SK-N-SH treated with all-trans-retinoic acid at 6 μM for 48 hours (cell line): ENCODE data around the gene ABCA8.
A peak's percentile ranks its signal among the peaks of the same experiment; 100 is the strongest.

Experiments used
- ATAC-seq: fragments of 200-7000 bp; cut with Tn5 transposase; 3 replicates; pipeline ENCODE4 v1.9.1; 2020; ENCODE audit warnings: mild to moderate bottlenecking, moderate library complexity
- ARNTL ChIP-seq: fragments of 450-650 bp; formaldehyde crosslinking; IDR thresholded peaks from 2 replicates; pipeline ENCODE4 v1.5.0; 2020; ENCODE audit warnings: low read depth, mild to moderate bottlenecking, moderate library complexity, borderline replicate concordance
- BACH2 ChIP-seq: fragments of 250-450 bp; sonication (Bioruptor Pico); IDR thresholded peaks from 2 replicates; pipeline ENCODE4 v1.9.0; 2021; ENCODE audit warnings: mild to moderate bottlenecking, borderline replicate concordance
- CREB5 ChIP-seq: fragments of 250-450 bp; sonication (Bioruptor Pico); IDR thresholded peaks from 2 replicates; pipeline ENCODE4 v1.5.1; 2020; ENCODE audit warnings: low read depth, mild to moderate bottlenecking, moderate library complexity
- GLIS3 ChIP-seq: fragments of 250-450 bp; sonication (Bioruptor Pico); IDR thresholded peaks from 2 replicates; pipeline ENCODE4 v1.5.0; 2020; ENCODE audit warnings: mild to moderate bottlenecking, moderate library complexity
- ISL1 ChIP-seq: fragments of 250-450 bp; sonication (Bioruptor Pico); IDR thresholded peaks from 2 replicates; pipeline ENCODE4 v2.1.2; 2022; ENCODE audit warnings: mild to moderate bottlenecking, moderate library complexity
- OSR1 ChIP-seq: fragments of 250-450 bp; sonication (Bioruptor Pico); IDR thresholded peaks from 2 replicates; pipeline ENCODE4 v1.8.0; 2022; ENCODE audit warnings: moderate library complexity, mild to moderate bottlenecking, inconsistent platforms
- PPARA ChIP-seq: fragments of 250-450 bp; sonication (Bioruptor Pico); IDR thresholded peaks from 2 replicates; pipeline ENCODE4 v1.5.0; 2020; ENCODE audit warnings: mild to moderate bottlenecking, borderline replicate concordance
- RARB ChIP-seq: fragments of 250-450 bp; sonication (Bioruptor Pico); IDR thresholded peaks from 2 replicates; pipeline ENCODE4 v1.8.0; 2021; ENCODE audit warnings: mild to moderate bottlenecking, moderate library complexity
- SNAI2 ChIP-seq: fragments of 250-450 bp; sonication (Bioruptor Pico); IDR thresholded peaks from 2 replicates; pipeline ENCODE4 v1.5.0; 2020; ENCODE audit warnings: mild to moderate bottlenecking, moderate library complexity
- TCF4 ChIP-seq: fragments of 250-450 bp; sonication (Bioruptor Pico); IDR thresholded peaks from 2 replicates; pipeline ENCODE4 v1.8.0; 2021; ENCODE audit warnings: mild to moderate bottlenecking, moderate library complexity, borderline replicate concordance
- ZC3H10 ChIP-seq: fragments of 250-450 bp; sonication (Bioruptor Pico); IDR thresholded peaks from 2 replicates; pipeline ENCODE4 v1.5.1; 2021; ENCODE audit warnings: mild to moderate bottlenecking, moderate library complexity
- ZFP3 ChIP-seq: fragments of 250-450 bp; sonication (Bioruptor Pico); IDR thresholded peaks from 2 replicates; pipeline ENCODE4 v1.5.0; 2020; ENCODE audit warnings: mild to moderate bottlenecking, moderate library complexity
- ZFP30 ChIP-seq: fragments of 450-650 bp; formaldehyde crosslinking; IDR thresholded peaks from 2 replicates; pipeline ENCODE4 v1.5.0; 2022; ENCODE audit warnings: mild to moderate bottlenecking, moderate library complexity
- ZNF70 ChIP-seq: fragments of 450-650 bp; formaldehyde crosslinking; IDR thresholded peaks from 2 replicates; pipeline ENCODE4 v1.5.0; 2020; ENCODE audit warnings: mild to moderate bottlenecking, moderate library complexity
- TF ChIP-seq, protein P1 (sequence below): fragments of 250-450 bp; sonication (Bioruptor Pico); IDR thresholded peaks from 2 replicates; pipeline ENCODE4 v1.8.0; 2020; ENCODE audit warnings: mild to moderate bottlenecking, moderate library complexity, borderline replicate concordance
- TF ChIP-seq, protein P2 (sequence below): fragments of 250-450 bp; sonication (Bioruptor Pico); IDR thresholded peaks from 2 replicates; pipeline ENCODE4 v1.8.0; 2021; ENCODE audit warnings: low read depth, mild to moderate bottlenecking, moderate library complexity, borderline replicate concordance
- TF ChIP-seq, protein P3 (sequence below): fragments of 250-450 bp; sonication (Bioruptor Pico); IDR thresholded peaks from 2 replicates; pipeline ENCODE4 v1.5.0; 2020; ENCODE audit warnings: mild to moderate bottlenecking, moderate library complexity

ABCA8 gene

GRCh38 chr17:68943123-68943811 lies 11.9 kb downstream of the ABCA8 start:
- TF ChIP-seq OSR1 (CRISPR knock-in tag) (no peak), BACH2 (CRISPR knock-in tag) (no peak), SNAI2 (CRISPR knock-in tag) (no peak), GLIS3 (no peak), ZFP30 (no peak)
- TF ChIP-seq, protein P1, sequence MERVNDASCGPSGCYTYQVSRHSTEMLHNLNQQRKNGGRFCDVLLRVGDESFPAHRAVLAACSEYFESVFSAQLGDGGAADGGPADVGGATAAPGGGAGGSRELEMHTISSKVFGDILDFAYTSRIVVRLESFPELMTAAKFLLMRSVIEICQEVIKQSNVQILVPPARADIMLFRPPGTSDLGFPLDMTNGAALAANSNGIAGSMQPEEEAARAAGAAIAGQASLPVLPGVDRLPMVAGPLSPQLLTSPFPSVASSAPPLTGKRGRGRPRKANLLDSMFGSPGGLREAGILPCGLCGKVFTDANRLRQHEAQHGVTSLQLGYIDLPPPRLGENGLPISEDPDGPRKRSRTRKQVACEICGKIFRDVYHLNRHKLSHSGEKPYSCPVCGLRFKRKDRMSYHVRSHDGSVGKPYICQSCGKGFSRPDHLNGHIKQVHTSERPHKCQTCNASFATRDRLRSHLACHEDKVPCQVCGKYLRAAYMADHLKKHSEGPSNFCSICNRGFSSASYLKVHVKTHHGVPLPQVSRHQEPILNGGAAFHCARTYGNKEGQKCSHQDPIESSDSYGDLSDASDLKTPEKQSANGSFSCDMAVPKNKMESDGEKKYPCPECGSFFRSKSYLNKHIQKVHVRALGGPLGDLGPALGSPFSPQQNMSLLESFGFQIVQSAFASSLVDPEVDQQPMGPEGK = no peak
- ATAC-seq = no peak

- TF ChIP-seq ARNTL (no peak), GLIS3 (no peak), ZFP30 (no peak), ZC3H10 (CRISPR knock-in tag) (no peak), BACH2 (CRISPR knock-in tag) (no peak)
- peak; percentile 21; the same call in 1 of the 3 replicates for ATAC-seq
Measured at GRCh38 chr17:68942389-68942788, 12.8 kb downstream of the ABCA8 start.

DNA sequence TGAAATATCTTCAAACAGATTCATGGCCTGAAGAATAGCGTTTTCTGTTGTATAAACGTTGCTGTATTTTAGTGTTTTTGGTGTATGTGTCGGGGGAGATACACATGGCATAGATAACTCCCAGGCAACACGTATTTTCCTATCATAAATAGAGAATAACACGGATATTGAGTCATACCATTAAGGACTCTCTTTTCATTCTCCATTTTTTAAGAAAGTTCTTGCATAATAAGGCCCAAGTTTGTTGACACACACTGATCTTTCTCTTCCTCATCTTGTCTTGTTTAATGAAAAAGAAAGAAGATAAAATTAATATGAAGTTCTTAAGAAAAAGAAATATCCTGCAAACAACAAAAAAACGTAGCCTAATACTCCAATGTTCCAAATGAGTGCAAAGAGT lies 13.4 kb downstream of the ABCA8 start:
- ATAC-seq = no peak
- TF ChIP-seq RARB (no peak), PPARA (CRISPR knock-in tag) (no peak), ZC3H10 (CRISPR knock-in tag) (no peak)
- TF ChIP-seq, all 23 proteins: peak for 0

GRCh38 chr17:68939195-68939594 lies 16.0 kb downstream of the ABCA8 start:
- no peak for TF ChIP-seq RARB
- TF ChIP-seq TCF4 = no peak
- TF ChIP-seq, protein P1 = no peak
- TF ChIP-seq, all 23 proteins: peak for 0
- ATAC-seq = no peak

GRCh38 chr17:68937890-68938514 lies 17.2 kb downstream of the ABCA8 start:
- TF ChIP-seq OSR1 (CRISPR knock-in tag) (no peak), GLIS3 (no peak), BACH2 (CRISPR knock-in tag) (no peak), ZNF70 (CRISPR knock-in tag) (no peak), ZFP3 (no peak), ISL1 (CRISPR knock-in tag) (no peak), PPARA (CRISPR knock-in tag) (no peak), TCF4 (no peak), RARB (no peak), ZC3H10 (CRISPR knock-in tag) (no peak), CREB5 (CRISPR knock-in tag) (no peak)
- TF ChIP-seq, protein P2, sequence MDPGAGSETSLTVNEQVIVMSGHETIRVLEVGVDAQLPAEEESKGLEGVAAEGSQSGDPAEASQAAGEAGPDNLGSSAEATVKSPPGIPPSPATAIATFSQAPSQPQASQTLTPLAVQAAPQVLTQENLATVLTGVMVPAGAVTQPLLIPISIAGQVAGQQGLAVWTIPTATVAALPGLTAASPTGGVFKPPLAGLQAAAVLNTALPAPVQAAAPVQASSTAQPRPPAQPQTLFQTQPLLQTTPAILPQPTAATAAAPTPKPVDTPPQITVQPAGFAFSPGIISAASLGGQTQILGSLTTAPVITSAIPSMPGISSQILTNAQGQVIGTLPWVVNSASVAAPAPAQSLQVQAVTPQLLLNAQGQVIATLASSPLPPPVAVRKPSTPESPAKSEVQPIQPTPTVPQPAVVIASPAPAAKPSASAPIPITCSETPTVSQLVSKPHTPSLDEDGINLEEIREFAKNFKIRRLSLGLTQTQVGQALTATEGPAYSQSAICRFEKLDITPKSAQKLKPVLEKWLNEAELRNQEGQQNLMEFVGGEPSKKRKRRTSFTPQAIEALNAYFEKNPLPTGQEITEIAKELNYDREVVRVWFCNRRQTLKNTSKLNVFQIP (CRISPR knock-in tag) = no peak
- TF ChIP-seq, protein P3, sequence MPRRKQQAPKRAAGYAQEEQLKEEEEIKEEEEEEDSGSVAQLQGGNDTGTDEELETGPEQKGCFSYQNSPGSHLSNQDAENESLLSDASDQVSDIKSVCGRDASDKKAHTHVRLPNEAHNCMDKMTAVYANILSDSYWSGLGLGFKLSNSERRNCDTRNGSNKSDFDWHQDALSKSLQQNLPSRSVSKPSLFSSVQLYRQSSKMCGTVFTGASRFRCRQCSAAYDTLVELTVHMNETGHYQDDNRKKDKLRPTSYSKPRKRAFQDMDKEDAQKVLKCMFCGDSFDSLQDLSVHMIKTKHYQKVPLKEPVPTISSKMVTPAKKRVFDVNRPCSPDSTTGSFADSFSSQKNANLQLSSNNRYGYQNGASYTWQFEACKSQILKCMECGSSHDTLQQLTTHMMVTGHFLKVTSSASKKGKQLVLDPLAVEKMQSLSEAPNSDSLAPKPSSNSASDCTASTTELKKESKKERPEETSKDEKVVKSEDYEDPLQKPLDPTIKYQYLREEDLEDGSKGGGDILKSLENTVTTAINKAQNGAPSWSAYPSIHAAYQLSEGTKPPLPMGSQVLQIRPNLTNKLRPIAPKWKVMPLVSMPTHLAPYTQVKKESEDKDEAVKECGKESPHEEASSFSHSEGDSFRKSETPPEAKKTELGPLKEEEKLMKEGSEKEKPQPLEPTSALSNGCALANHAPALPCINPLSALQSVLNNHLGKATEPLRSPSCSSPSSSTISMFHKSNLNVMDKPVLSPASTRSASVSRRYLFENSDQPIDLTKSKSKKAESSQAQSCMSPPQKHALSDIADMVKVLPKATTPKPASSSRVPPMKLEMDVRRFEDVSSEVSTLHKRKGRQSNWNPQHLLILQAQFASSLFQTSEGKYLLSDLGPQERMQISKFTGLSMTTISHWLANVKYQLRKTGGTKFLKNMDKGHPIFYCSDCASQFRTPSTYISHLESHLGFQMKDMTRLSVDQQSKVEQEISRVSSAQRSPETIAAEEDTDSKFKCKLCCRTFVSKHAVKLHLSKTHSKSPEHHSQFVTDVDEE = no peak
- TF ChIP-seq, protein P1 = no peak
- no peak for ATAC-seq
